GM12878 (cell line): Measurements from ENCODE around the gene NDUFB1. TPM values are rescaled to one million over a fixed set of nuclear protein-coding genes. Genes with fewer than 3 reads are reported as not detected.

ENCODE experiments used
- ATAC-seq: fragments of 200-7000 bp; cut with Tn5 transposase; 3 replicates; pipeline ENCODE4 v1.9.1; 2020; ENCODE audit warnings: mild to moderate bottlenecking, moderate library complexity
- BruUV-seq: library from RNA; stranded (reverse); fragments of 400-500 nt; replicated peaks from 2 replicates; lab custom pipeline; 2021; lab: Mats Ljungman, UMichigan
- CTCF ChIA-PET: fragments of 300-600 bp; sonication (Branson Sonifier 250); formaldehyde crosslinking; extraction: SDS; loops from one replicate; lab custom pipeline; 2021; ENCODE audit warnings: inconsistent platforms; lab: Yijun Ruan, JAX
- POLR2A ChIA-PET: fragments of 350-600 bp; formaldehyde crosslinking; extraction: SDS; loops from one replicate; lab custom pipeline; 2021; ENCODE audit warnings: inconsistent platforms; lab: Charles Lee
- RAD21 ChIA-PET: fragments of 300-600 bp; sonication (Branson Sonifier 250); formaldehyde crosslinking; loops from one replicate; lab custom pipeline; 2023; ENCODE audit warnings: antibody characterized with exemption; ENCODE audit not compliant: unreplicated experiment; lab: Charles Lee
- SMC1A ChIA-PET: fragments of 300-600 bp; sonication (Branson Sonifier 250); formaldehyde crosslinking; loops from one replicate; lab custom pipeline; 2023; ENCODE audit not compliant: unreplicated experiment, uncharacterized antibody; lab: Charles Lee
- DNase-seq: peaks from one replicate; pipeline ENCODE4 v3.0.0-alpha.2; 2011; ENCODE audit warnings: low read depth, low spot score
- FAIRE-seq: peaks from 3 replicates; lab custom pipeline; 2011; peaks lifted over from hg19 to GRCh38; lab: Jason Lieb, UNC
- H2AFZ ChIP-seq: 2 replicates; pipeline ENCODE4 v1.6.0; 2011; ENCODE audit warnings: low read depth, low read length, control low read depth; ENCODE audit not compliant: control insufficient read depth
- H3K27ac ChIP-seq: 2 replicates; pipeline ENCODE4 v1.5.1; 2011; ENCODE audit warnings: control low read depth; ENCODE audit not compliant: control insufficient read depth, insufficient read depth
- H3K27me3 ChIP-seq, 2 experiments: replicated peaks in 1 of 2; 2 replicates each; pipeline versions ENCODE4 v1.6.0 to v1.6.1; 2011; ENCODE audit warnings: low read length in 1 of 2; ENCODE audit not compliant: control insufficient read depth in 2 of 2, insufficient read depth in 2 of 2
- H3K36me3 ChIP-seq, 2 experiments: 2 replicates each; pipeline ENCODE4 v1.5.1; 2011; ENCODE audit warnings: low read length in 1 of 2; ENCODE audit not compliant: control insufficient read depth in 2 of 2, insufficient read depth in 2 of 2
- H3K4me1 ChIP-seq: 2 replicates; pipeline ENCODE4 v1.6.1; 2011; ENCODE audit warnings: mild to moderate bottlenecking, low read length, moderate library complexity, mixed read lengths; ENCODE audit not compliant: control insufficient read depth, insufficient read depth
- H3K4me2 ChIP-seq: 2 replicates; pipeline ENCODE4 v1.6.0; 2011; ENCODE audit warnings: control low read depth; ENCODE audit not compliant: control insufficient read depth, insufficient read depth
- H3K4me3 ChIP-seq: fragments of 200-600 bp; sonication (generic); 2 replicates; pipeline ENCODE4 v1.5.1; 2016
- H3K79me2 ChIP-seq: 2 replicates; pipeline ENCODE4 v1.6.0; 2011; ENCODE audit warnings: low read length; ENCODE audit not compliant: control insufficient read depth, insufficient read depth
- H3K9ac ChIP-seq: 2 replicates; pipeline ENCODE4 v1.8.0; 2011; ENCODE audit warnings: low read length, control low read depth, mixed read lengths; ENCODE audit not compliant: control insufficient read depth, insufficient read depth
- H3K9me3 ChIP-seq: replicated peaks from 3 replicates; pipeline ENCODE4 v1.5.1; 2011; ENCODE audit warnings: mild to moderate bottlenecking, low read length; ENCODE audit not compliant: control insufficient read depth, insufficient read depth
- H4K20me1 ChIP-seq: 2 replicates; pipeline ENCODE4 v1.6.0; 2011; ENCODE audit not compliant: control insufficient read depth, insufficient read depth
- CBFB ChIP-seq: IDR thresholded peaks from 2 replicates; pipeline ENCODE4 v1.6.1; 2016; ENCODE audit warnings: antibody characterized with exemption, low read depth
- NR2F1 ChIP-seq: fragments of 450-650 bp; conservative IDR thresholded peaks from 2 replicates; pipeline ENCODE4 v1.6.1; 2017; ENCODE audit warnings: mild to moderate bottlenecking
- RELA ChIP-seq: fragments of 450-650 bp; IDR thresholded peaks from 2 replicates; pipeline ENCODE4 v1.8.0; 2014; ENCODE audit warnings: borderline replicate concordance; ENCODE audit not compliant: partially characterized antibody
- SMARCA5 ChIP-seq: fragments of 450-650 bp; IDR thresholded peaks from 2 replicates; pipeline ENCODE4 v1.6.1; 2017; ENCODE audit warnings: mild to moderate bottlenecking
- YBX1 ChIP-seq: fragments of 450-650 bp; IDR thresholded peaks from 2 replicates; pipeline ENCODE4 v1.6.1; 2016; ENCODE audit warnings: antibody characterized with exemption
- WGBS: methylation state at CpG from one replicate; pipeline ENCODE4 v1.1.6; 2016; ENCODE audit warnings: low lambda C conversion rate; ENCODE audit not compliant: insufficient replicate concordance, insufficient coverage; ENCODE audit errors: missing lambda C conversion rate; 5-methylcytosine and 5-hydroxymethylcytosine counted together
- in situ Hi-C: fragments of 300-500 bp; cut with MboI; formaldehyde crosslinking; loops from 9 replicates; pipeline ENCODE4 v1.14.3; 2018; ENCODE audit warnings: mixed read lengths
- intact Hi-C: fragments of 100-400 bp; cut with micrococcal nuclease; formaldehyde crosslinking; loops from one replicate; pipeline ENCODE4 v1.14.2; 2022; ENCODE audit not compliant: unreplicated experiment
- polyA plus RNA-seq, 11 experiments: library from polyadenylated mRNA; depleted of rRNA in 4 of 11; unstranded in 6 of 11; stranded (reverse) in 5 of 11; fragments of >200 nt; fragmentation: Nextera tagmentation in 4 of 11; fragmentation: Illumina TruSeq in 1 of 11; extraction: Ambion mirVana in 4 of 11; extraction: Trizol in 1 of 11; gene quantifications; 1 replicate in 1 of 11; 2 replicates in 10 of 11; pipeline versions ENCODE4 v1.2.1 to v1.2.3, GENCODE V29; 2011 to 2016; ENCODE audit warnings: inconsistent platforms in 2 of 11, missing spikeins in 2 of 11, low read depth in 1 of 11
- total RNA-seq, 4 experiments: library from RNA; depleted of rRNA in 3 of 4; stranded (reverse); fragments of >200 nt in 3 of 4; fragmentation: Illumina TruSeq in 1 of 4; extraction: Trizol in 1 of 4; gene quantifications; 2 replicates each; pipeline versions ENCODE4 v1.2.1 to v1.2.3, GENCODE V29; 2013 to 2021
- TF ChIP-seq, protein P1 (sequence below): IDR thresholded peaks from 2 replicates; pipeline ENCODE4 v1.6.1; 2012; ENCODE audit warnings: low read length, inconsistent platforms
- TF ChIP-seq, protein P2 (sequence below): fragments of 450-650 bp; IDR thresholded peaks from 2 replicates; pipeline ENCODE4 v1.6.1; 2018; ENCODE audit warnings: mild to moderate bottlenecking, low read depth, moderate library complexity; ENCODE audit not compliant: partially characterized antibody
- TF ChIP-seq, protein P3 (sequence below): fragments of 450-650 bp; IDR thresholded peaks from 2 replicates; pipeline ENCODE4 v1.6.1; 2018; ENCODE audit warnings: borderline replicate concordance, mild to moderate bottlenecking; ENCODE audit not compliant: partially characterized antibody
- TF ChIP-seq, protein P4 (sequence below): IDR thresholded peaks from 2 replicates; pipeline ENCODE4 v1.6.1; 2011; ENCODE audit warnings: low read depth, mild to moderate bottlenecking, low read length, moderate library complexity, borderline replicate concordance; ENCODE audit errors: extremely low read depth
- TF ChIP-seq, protein P5 (sequence below): fragments of 450-650 bp; IDR thresholded peaks from 2 replicates; pipeline ENCODE4 v1.6.1; 2016; ENCODE audit warnings: mild to moderate bottlenecking, moderate library complexity, borderline replicate concordance

Gene NDUFB1
- total and polyA plus RNA-seq, 10 of the 15 experiments (the other 5 are each of a cell fraction or from before 2014, with no cell fraction given) = 132 to 919 (median 561) TPM

DNA sequence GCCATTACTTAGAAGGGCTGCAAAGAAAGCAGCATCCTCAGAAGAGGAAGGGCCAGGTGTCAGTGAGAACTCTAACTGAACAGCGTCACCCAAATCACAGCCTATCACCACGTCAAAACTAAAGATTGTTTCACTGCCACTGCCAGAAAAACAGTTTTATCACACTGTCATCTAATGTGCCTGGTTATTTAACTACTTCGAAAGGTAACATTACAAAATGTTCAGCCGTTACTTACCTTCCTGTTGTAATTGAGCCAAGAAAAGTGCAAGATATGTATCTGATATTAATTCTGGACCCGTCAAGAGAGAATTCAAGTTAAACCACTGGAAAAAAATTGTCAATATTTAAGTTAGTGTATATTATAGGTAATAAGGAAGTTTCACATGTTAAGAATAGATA lies 33.0 kb downstream of the NDUFB1 start:
- BruUV-seq = no TSS peak
- FAIRE-seq = no peak
- TF ChIP-seq RELA (no peak), NR2F1 (no peak), CBFB (no peak), YBX1 (no peak), SMARCA5 (no peak)
- TF ChIP-seq, protein P1, sequence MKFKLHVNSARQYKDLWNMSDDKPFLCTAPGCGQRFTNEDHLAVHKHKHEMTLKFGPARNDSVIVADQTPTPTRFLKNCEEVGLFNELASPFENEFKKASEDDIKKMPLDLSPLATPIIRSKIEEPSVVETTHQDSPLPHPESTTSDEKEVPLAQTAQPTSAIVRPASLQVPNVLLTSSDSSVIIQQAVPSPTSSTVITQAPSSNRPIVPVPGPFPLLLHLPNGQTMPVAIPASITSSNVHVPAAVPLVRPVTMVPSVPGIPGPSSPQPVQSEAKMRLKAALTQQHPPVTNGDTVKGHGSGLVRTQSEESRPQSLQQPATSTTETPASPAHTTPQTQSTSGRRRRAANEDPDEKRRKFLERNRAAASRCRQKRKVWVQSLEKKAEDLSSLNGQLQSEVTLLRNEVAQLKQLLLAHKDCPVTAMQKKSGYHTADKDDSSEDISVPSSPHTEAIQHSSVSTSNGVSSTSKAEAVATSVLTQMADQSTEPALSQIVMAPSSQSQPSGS = no peak
- TF ChIP-seq, protein P2, sequence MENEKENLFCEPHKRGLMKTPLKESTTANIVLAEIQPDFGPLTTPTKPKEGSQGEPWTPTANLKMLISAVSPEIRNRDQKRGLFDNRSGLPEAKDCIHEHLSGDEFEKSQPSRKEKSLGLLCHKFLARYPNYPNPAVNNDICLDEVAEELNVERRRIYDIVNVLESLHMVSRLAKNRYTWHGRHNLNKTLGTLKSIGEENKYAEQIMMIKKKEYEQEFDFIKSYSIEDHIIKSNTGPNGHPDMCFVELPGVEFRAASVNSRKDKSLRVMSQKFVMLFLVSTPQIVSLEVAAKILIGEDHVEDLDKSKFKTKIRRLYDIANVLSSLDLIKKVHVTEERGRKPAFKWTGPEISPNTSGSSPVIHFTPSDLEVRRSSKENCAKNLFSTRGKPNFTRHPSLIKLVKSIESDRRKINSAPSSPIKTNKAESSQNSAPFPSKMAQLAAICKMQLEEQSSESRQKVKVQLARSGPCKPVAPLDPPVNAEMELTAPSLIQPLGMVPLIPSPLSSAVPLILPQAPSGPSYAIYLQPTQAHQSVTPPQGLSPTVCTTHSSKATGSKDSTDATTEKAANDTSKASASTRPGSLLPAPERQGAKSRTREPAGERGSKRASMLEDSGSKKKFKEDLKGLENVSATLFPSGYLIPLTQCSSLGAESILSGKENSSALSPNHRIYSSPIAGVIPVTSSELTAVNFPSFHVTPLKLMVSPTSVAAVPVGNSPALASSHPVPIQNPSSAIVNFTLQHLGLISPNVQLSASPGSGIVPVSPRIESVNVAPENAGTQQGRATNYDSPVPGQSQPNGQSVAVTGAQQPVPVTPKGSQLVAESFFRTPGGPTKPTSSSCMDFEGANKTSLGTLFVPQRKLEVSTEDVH = no peak
- TF ChIP-seq, protein P3, sequence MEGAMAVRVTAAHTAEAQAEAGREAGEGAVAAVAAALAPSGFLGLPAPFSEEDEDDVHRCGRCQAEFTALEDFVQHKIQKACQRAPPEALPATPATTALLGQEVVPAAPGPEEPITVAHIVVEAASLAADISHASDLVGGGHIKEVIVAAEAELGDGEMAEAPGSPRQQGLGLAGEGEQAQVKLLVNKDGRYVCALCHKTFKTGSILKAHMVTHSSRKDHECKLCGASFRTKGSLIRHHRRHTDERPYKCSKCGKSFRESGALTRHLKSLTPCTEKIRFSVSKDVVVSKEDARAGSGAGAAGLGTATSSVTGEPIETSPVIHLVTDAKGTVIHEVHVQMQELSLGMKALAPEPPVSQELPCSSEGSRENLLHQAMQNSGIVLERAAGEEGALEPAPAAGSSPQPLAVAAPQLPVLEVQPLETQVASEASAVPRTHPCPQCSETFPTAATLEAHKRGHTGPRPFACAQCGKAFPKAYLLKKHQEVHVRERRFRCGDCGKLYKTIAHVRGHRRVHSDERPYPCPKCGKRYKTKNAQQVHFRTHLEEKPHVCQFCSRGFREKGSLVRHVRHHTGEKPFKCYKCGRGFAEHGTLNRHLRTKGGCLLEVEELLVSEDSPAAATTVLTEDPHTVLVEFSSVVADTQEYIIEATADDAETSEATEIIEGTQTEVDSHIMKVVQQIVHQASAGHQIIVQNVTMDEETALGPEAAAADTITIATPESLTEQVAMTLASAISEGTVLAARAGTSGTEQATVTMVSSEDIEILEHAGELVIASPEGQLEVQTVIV = no peak
- TF ChIP-seq, protein P4, sequence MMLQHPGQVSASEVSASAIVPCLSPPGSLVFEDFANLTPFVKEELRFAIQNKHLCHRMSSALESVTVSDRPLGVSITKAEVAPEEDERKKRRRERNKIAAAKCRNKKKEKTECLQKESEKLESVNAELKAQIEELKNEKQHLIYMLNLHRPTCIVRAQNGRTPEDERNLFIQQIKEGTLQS = no peak
- TF ChIP-seq, protein P5, sequence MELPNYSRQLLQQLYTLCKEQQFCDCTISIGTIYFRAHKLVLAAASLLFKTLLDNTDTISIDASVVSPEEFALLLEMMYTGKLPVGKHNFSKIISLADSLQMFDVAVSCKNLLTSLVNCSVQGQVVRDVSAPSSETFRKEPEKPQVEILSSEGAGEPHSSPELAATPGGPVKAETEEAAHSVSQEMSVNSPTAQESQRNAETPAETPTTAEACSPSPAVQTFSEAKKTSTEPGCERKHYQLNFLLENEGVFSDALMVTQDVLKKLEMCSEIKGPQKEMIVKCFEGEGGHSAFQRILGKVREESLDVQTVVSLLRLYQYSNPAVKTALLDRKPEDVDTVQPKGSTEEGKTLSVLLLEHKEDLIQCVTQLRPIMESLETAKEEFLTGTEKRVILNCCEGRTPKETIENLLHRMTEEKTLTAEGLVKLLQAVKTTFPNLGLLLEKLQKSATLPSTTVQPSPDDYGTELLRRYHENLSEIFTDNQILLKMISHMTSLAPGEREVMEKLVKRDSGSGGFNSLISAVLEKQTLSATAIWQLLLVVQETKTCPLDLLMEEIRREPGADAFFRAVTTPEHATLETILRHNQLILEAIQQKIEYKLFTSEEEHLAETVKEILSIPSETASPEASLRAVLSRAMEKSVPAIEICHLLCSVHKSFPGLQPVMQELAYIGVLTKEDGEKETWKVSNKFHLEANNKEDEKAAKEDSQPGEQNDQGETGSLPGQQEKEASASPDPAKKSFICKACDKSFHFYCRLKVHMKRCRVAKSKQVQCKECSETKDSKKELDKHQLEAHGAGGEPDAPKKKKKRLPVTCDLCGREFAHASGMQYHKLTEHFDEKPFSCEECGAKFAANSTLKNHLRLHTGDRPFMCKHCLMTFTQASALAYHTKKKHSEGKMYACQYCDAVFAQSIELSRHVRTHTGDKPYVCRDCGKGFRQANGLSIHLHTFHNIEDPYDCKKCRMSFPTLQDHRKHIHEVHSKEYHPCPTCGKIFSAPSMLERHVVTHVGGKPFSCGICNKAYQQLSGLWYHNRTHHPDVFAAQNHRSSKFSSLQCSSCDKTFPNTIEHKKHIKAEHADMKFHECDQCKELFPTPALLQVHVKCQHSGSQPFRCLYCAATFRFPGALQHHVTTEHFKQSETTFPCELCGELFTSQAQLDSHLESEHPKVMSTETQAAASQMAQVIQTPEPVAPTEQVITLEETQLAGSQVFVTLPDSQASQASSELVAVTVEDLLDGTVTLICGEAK = no peak

More for the DNA sequence above, 33.0 kb downstream of the NDUFB1 start:
- WGBS = 100% methylated on average over 5 of the region's 5 CpGs
- Histone ChIP-seq H3K36me3 (peaks cover 0 to 9% of the 10 kb centered on the region in 2 experiments; a peak in 2 of 4 replicates), H2AFZ (no peak overlapping the region), H3K79me2 (no peaks in the 10 kb centered on the region), H3K4me3 (no peak overlapping the region), H3K9ac (no peak overlapping the region), H3K4me2 (no peak overlapping the region), H3K4me1 (no peaks in the 10 kb centered on the region), H4K20me1 (no peaks in the 10 kb centered on the region), H3K27me3 (no peaks in the 10 kb centered on the region), H3K27ac (no peak overlapping the region), H3K9me3 (no peaks in the 10 kb centered on the region)
- SMC1A ChIA-PET = interaction anchor here (0.7 kb wide), 1 partner anchor 83 kb away, joined by 6 read pairs; no protein-coding TSS in a partner anchor
- intact Hi-C loops = no loop called here
- DNase-seq (no peak), ATAC-seq (no peak)
- POLR2A ChIA-PET = no interaction called here
- RAD21 ChIA-PET = no interaction called here
- in situ Hi-C loops = no loop called here
- CTCF ChIA-PET = interaction anchor here (0.5 to 4.0 kb wide), 3 partner anchors 18 to 637 kb away, joined by 3 to 15 read pairs (median 4); partner anchors contain the start of gene ATXN3
